Liver (tissue), 9 donors: ENCODE results near the gene POLL. TPM values are rescaled to one million over a fixed set of nuclear protein-coding genes. Genes with fewer than 3 reads are reported as not detected.

Experiments used
- DNase-seq: peaks from one replicate; pipeline ENCODE4 v3.0.0-alpha.2; 2017; ENCODE audit warnings: low spot score
- H3K27ac ChIP-seq, 2 donors: one replicate each; pipeline ENCODE4 v1.7.0; 2013; ENCODE audit warnings: inconsistent platforms in 2 of 2, low read length in 2 of 2, control low read depth in 1 of 2, low read depth in 1 of 2, mild to moderate bottlenecking in 1 of 2
- H3K27me3 ChIP-seq, 4 donors: one replicate each; pipeline versions ENCODE4 v1.6.1 to v1.7.0; 2013; ENCODE audit warnings: low read length in 3 of 4, inconsistent platforms in 1 of 4, mild to moderate bottlenecking in 1 of 4, moderate library complexity in 1 of 4; ENCODE audit not compliant: control insufficient read depth in 4 of 4, insufficient read depth in 4 of 4
- H3K36me3 ChIP-seq, 4 donors: one replicate each; pipeline versions ENCODE4 v1.6.1 to v1.7.0; 2013; ENCODE audit warnings: low read length in 3 of 4, mild to moderate bottlenecking in 3 of 4, low read depth in 1 of 4, moderate library complexity in 1 of 4; ENCODE audit not compliant: control insufficient read depth in 4 of 4, insufficient read depth in 3 of 4
- H3K4me1 ChIP-seq, 4 donors: one replicate each; pipeline versions ENCODE4 v1.6.1 to v1.7.0; 2013; ENCODE audit warnings: low read length in 3 of 4, mild to moderate bottlenecking in 3 of 4, moderate library complexity in 1 of 4; ENCODE audit not compliant: control insufficient read depth in 4 of 4, insufficient read depth in 4 of 4
- H3K4me3 ChIP-seq, 3 donors: one replicate each; pipeline versions ENCODE4 v1.6.1 to v1.7.0; 2013; ENCODE audit warnings: low read length in 3 of 3, control low read depth in 1 of 3, low read depth in 1 of 3, mild to moderate bottlenecking in 1 of 3
- H3K9ac ChIP-seq, 2 donors: one replicate each; pipeline ENCODE4 v1.7.0; 2013; ENCODE audit warnings: low read length in 2 of 2, mild to moderate bottlenecking in 2 of 2, moderate library complexity in 2 of 2, control low read depth in 1 of 2, low read depth in 1 of 2
- H3K9me3 ChIP-seq, 4 donors: one replicate each; pipeline versions ENCODE4 v1.6.1 to v1.7.0; 2013; ENCODE audit warnings: low read length in 3 of 4; ENCODE audit not compliant: control insufficient read depth in 4 of 4
- CTCF ChIP-seq: fragments of 150-350 bp; IDR thresholded peaks from 2 replicates; pipeline ENCODE4 v1.5.1; 2017; ENCODE audit warnings: improper control_type of control experiment, low read depth, low read length; ENCODE audit not compliant: missing input control
- EGR1 ChIP-seq, 2 donors: IDR thresholded peaks; 2 replicates each; pipeline ENCODE4 v1.6.1; 2016 to 2018; ENCODE audit warnings: antibody characterized with exemption in 2 of 2, low read depth in 2 of 2
- FOXA1 ChIP-seq: IDR thresholded peaks from 2 replicates; pipeline ENCODE4 v1.6.1; 2016; ENCODE audit warnings: antibody characterized with exemption
- GABPA ChIP-seq, 2 donors: IDR thresholded peaks in 1 of 2; conservative IDR thresholded peaks in 1 of 2; 2 replicates each; pipeline ENCODE4 v1.6.1; 2016; ENCODE audit warnings: antibody characterized with exemption in 2 of 2, mild to moderate bottlenecking in 1 of 2, moderate library complexity in 1 of 2
- HNF4A ChIP-seq, 2 donors: conservative IDR thresholded peaks; 2 replicates each; pipeline ENCODE4 v1.6.1; 2016; ENCODE audit warnings: antibody characterized with exemption in 2 of 2, mild to moderate bottlenecking in 2 of 2
- HNF4G ChIP-seq: IDR thresholded peaks from 2 replicates; pipeline ENCODE4 v1.6.1; 2016; ENCODE audit warnings: antibody characterized with exemption
- JUND ChIP-seq, 2 donors: IDR thresholded peaks; 2 replicates each; pipeline ENCODE4 v1.6.1; 2016; ENCODE audit warnings: antibody characterized with exemption in 2 of 2
- MAX ChIP-seq: IDR thresholded peaks from 2 replicates; pipeline ENCODE4 v1.6.1; 2016; ENCODE audit warnings: antibody characterized with exemption
- NR2F2 ChIP-seq: IDR thresholded peaks from 2 replicates; pipeline ENCODE4 v1.6.1; 2016; ENCODE audit warnings: antibody characterized with exemption
- RAD21 ChIP-seq, 2 donors: IDR thresholded peaks; 2 replicates each; pipeline ENCODE4 v1.6.1; 2016; ENCODE audit warnings: antibody characterized with exemption in 2 of 2, mild to moderate bottlenecking in 2 of 2
- RXRA ChIP-seq, 2 donors: IDR thresholded peaks; 2 replicates each; pipeline ENCODE4 v1.6.1; 2017 to 2018; ENCODE audit warnings: antibody characterized with exemption in 2 of 2, mild to moderate bottlenecking in 1 of 2
- SP1 ChIP-seq: IDR thresholded peaks from 2 replicates; pipeline ENCODE4 v1.6.1; 2018; ENCODE audit warnings: antibody characterized with exemption, mild to moderate bottlenecking
- TAF1 ChIP-seq: conservative IDR thresholded peaks from 2 replicates; pipeline ENCODE4 v1.6.1; 2016; ENCODE audit warnings: antibody characterized with exemption, mild to moderate bottlenecking
- YY1 ChIP-seq: IDR thresholded peaks from 2 replicates; pipeline ENCODE4 v1.6.1; 2016; ENCODE audit warnings: antibody characterized with exemption, mild to moderate bottlenecking
- WGBS: extraction: QIAGEN DNeasy Blood & Tissue Kit; methylation state at CpG from one replicate; pipeline ENCODE4 v1.1.7; 2013; 5-methylcytosine and 5-hydroxymethylcytosine counted together
- polyA plus RNA-seq, 2 donors: library from polyadenylated mRNA; stranded (reverse) in 1 of 2; unstranded in 1 of 2; fragments of 200-250 nt in 1 of 2; fragments of >200 nt in 1 of 2; fragmentation: Nextera tagmentation in 1 of 2; extraction: Ambion mirVana in 1 of 2; gene quantifications; one replicate each; pipeline versions ENCODE4 v1.2.1 to v1.2.3, GENCODE V29; 2013 to 2015
- total RNA-seq, 2 donors: library from RNA; depleted of rRNA; stranded (reverse); fragments of >200 nt; gene quantifications; one replicate each; pipeline ENCODE4 v1.2.3, GENCODE V29; 2014
- TF ChIP-seq, protein P1 (sequence below): IDR thresholded peaks from 2 replicates; pipeline ENCODE4 v1.6.1; 2016; ENCODE audit warnings: antibody characterized with exemption
- TF ChIP-seq, protein P2 (sequence below): IDR thresholded peaks from 2 replicates; pipeline ENCODE4 v1.6.1; 2016; ENCODE audit warnings: antibody characterized with exemption, mild to moderate bottlenecking
- donor health status: healthy.
- donor health status: healthy.
- donor health status: healthy.
- donor health status: healthy.
- donor health status: healthy.

Gene POLL
- total and polyA plus RNA-seq, 4 donors: 8.8 to 13.0 (median 10.3) TPM

GRCh38 chr10:101578803-101579515 lies 9.1 kb downstream of the POLL start:
- no peak for DNase-seq
- Histone ChIP-seq H3K27ac (no peak overlapping the region), H3K36me3 (peaks cover 0 to 62% (median 6%) of the 10 kb centered on the region in 4 donors), H3K9ac (no peak overlapping the region), H3K4me3 (no peak overlapping the region), H3K4me1 (no peaks in the 10 kb centered on the region), H3K27me3 (no peaks in the 10 kb centered on the region), H3K9me3 (no peaks in the 10 kb centered on the region)
- WGBS: 94% methylated on average over 13 of the region's 13 CpGs
- TF ChIP-seq RAD21 (IDR thresholded peaks at IDR 0.05) (no peak), HNF4A (conservative IDR thresholded peaks at IDR 0.05) (no peak), HNF4G (no peak)

DNA sequence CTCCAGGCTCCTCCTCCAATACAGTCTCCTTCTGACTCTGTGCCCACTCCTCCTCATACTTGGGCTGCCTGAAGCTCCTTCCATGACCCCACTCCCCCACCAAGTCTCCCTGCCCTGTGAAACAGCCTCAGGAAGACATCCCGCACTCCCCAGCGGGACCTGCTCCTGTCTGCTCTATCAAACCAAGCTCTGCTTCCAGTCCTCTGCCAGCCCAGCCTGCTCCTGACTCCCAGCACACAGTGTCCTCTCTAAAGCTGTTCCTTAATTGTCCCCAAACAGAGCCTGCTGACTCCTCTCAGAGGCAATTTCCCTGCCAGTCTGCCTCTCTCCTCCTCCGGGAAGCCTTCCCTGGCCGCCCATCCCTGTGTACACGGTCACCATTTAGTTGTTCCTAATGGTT lies 9.9 kb downstream of the POLL start:
- TF ChIP-seq MAX (no peak), FOXA1 (no peak), GABPA (IDR thresholded peaks at IDR 0.05 in 1 of 2, conservative IDR thresholded peaks at IDR 0.05 in 1 of 2) (no peak), HNF4G (no peak), NR2F2 (no peak), CTCF (no peak), SP1 (no peak), TAF1 (no peak), JUND (IDR thresholded peaks at IDR 0.05) (no peak), YY1 (no peak), RXRA (IDR thresholded peaks at IDR 0.05) (no peak), EGR1 (IDR thresholded peaks at IDR 0.05; ENCODE audit: low read depth in 2 of 2) (no peak)
- TF ChIP-seq, protein P1, sequence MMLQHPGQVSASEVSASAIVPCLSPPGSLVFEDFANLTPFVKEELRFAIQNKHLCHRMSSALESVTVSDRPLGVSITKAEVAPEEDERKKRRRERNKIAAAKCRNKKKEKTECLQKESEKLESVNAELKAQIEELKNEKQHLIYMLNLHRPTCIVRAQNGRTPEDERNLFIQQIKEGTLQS: no peak
- H3K27me3 ChIP-seq: no peaks in the 10 kb centered on the region
- DNase-seq: no peak
- no peaks in the 10 kb centered on the region for H3K4me1 ChIP-seq
- H3K36me3 ChIP-seq: peaks cover 0 to 55% (median 4%) of the 10 kb centered on the region in 4 donors
- no peak overlapping the region for H3K27ac ChIP-seq
- peaks cover 0 to 3% (median under 1%) of the 10 kb centered on the region in 4 donors for H3K9me3 ChIP-seq
- no peak overlapping the region for H3K9ac ChIP-seq
- WGBS: 89% methylated on average over 5 of the region's 5 CpGs
- no peak overlapping the region for H3K4me3 ChIP-seq

- Histone ChIP-seq H3K27me3 (no peaks in the 10 kb centered on the region), H3K27ac (no peak overlapping the region), H3K4me1 (no peaks in the 10 kb centered on the region), H3K36me3 (peaks cover 0 to 46% (median 3%) of the 10 kb centered on the region in 4 donors), H3K9ac (no peak overlapping the region), H3K9me3 (peaks cover 5 to 10% (median 8%) of the 10 kb centered on the region in 4 donors), H3K4me3 (no peak overlapping the region)
- no peak for TF ChIP-seq YY1
- TF ChIP-seq NR2F2: no peak
- TF ChIP-seq RXRA (IDR thresholded peaks at IDR 0.05): no peak
- TF ChIP-seq, protein P2, sequence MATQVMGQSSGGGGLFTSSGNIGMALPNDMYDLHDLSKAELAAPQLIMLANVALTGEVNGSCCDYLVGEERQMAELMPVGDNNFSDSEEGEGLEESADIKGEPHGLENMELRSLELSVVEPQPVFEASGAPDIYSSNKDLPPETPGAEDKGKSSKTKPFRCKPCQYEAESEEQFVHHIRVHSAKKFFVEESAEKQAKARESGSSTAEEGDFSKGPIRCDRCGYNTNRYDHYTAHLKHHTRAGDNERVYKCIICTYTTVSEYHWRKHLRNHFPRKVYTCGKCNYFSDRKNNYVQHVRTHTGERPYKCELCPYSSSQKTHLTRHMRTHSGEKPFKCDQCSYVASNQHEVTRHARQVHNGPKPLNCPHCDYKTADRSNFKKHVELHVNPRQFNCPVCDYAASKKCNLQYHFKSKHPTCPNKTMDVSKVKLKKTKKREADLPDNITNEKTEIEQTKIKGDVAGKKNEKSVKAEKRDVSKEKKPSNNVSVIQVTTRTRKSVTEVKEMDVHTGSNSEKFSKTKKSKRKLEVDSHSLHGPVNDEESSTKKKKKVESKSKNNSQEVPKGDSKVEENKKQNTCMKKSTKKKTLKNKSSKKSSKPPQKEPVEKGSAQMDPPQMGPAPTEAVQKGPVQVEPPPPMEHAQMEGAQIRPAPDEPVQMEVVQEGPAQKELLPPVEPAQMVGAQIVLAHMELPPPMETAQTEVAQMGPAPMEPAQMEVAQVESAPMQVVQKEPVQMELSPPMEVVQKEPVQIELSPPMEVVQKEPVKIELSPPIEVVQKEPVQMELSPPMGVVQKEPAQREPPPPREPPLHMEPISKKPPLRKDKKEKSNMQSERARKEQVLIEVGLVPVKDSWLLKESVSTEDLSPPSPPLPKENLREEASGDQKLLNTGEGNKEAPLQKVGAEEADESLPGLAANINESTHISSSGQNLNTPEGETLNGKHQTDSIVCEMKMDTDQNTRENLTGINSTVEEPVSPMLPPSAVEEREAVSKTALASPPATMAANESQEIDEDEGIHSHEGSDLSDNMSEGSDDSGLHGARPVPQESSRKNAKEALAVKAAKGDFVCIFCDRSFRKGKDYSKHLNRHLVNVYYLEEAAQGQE: no peak
- no peak for TF ChIP-seq JUND (IDR thresholded peaks at IDR 0.05)
- TF ChIP-seq RAD21 (IDR thresholded peaks at IDR 0.05): no peak
- no peak for TF ChIP-seq FOXA1
- TF ChIP-seq HNF4G: no peak
- no peak for TF ChIP-seq HNF4A (conservative IDR thresholded peaks at IDR 0.05)
- TF ChIP-seq CTCF: no peak
- TF ChIP-seq EGR1 (IDR thresholded peaks at IDR 0.05; ENCODE audit: low read depth in 2 of 2): no peak
- no peak for TF ChIP-seq MAX
- no peak for TF ChIP-seq GABPA (IDR thresholded peaks at IDR 0.05 in 1 of 2, conservative IDR thresholded peaks at IDR 0.05 in 1 of 2)
- TF ChIP-seq TAF1: no peak
- no peak for DNase-seq
- WGBS: 96% methylated on average over 7 of the region's 7 CpGs
Observed at GRCh38 chr10:101577121-101577871, 10.8 kb downstream of the POLL start.
